Renal pelvis (tissue), 4 donors: ENCODE measurements around the gene TRIO. TPM values are rescaled to one million over a fixed set of nuclear protein-coding genes. Genes with fewer than 3 reads are reported as not detected.

Experiments
- DNase-seq: peaks from one replicate; pipeline ENCODE4 v3.0.0-alpha.2; 2013
- polyA plus RNA-seq, 3 donors: library from polyadenylated mRNA; unstranded; fragments of 120-200 nt; gene quantifications; one replicate each; pipeline ENCODE4 v1.2.1, GENCODE V29; 2013; ENCODE audit not compliant: insufficient read length in 3 of 3

The TRIO gene
- polyA plus RNA-seq, 3 donors: 101 to 115 (median 109) TPM

GRCh38 chr5:14118551-14119320 is 24.4 kb upstream of the TRIO start:
- DNase-seq: no peak

GRCh38 chr5:14120176-14120575 is 23.0 kb upstream of the TRIO start:
- no peak for DNase-seq

GRCh38 chr5:14121552-14121951 is 21.6 kb upstream of the TRIO start:
- DNase-seq: no peak

GRCh38 chr5:14122089-14122488 is 21.1 kb upstream of the TRIO start:
- no peak for DNase-seq

GRCh38 chr5:14123551-14123950 is 19.6 kb upstream of the TRIO start:
- DNase-seq: no peak

GRCh38 chr5:14123974-14124482 is 19.1 kb upstream of the TRIO start:
- DNase-seq: no peak

- no peak for DNase-seq
These were observed 17.9 kb upstream of the TRIO start for GRCh38 chr5:14125262-14125661.

GRCh38 chr5:14127587-14127986 is 15.6 kb upstream of the TRIO start:
- no peak for DNase-seq

GRCh38 chr5:14128079-14128478 is 15.1 kb upstream of the TRIO start:
- DNase-seq: no peak

- DNase-seq: no peak
These were observed 14.0 kb upstream of the TRIO start for GRCh38 chr5:14129123-14129522.

GRCh38 chr5:14131855-14132503 is 11.2 kb upstream of the TRIO start:
- no peak for DNase-seq

- no peak for DNase-seq
These were observed 9.7 kb upstream of the TRIO start for GRCh38 chr5:14133394-14133793.

- no peak for DNase-seq
These were observed 9.1 kb upstream of the TRIO start for GRCh38 chr5:14134083-14134482.

GRCh38 chr5:14134771-14135170 is 8.4 kb upstream of the TRIO start:
- no peak for DNase-seq

GRCh38 chr5:14135621-14136020 is 7.5 kb upstream of the TRIO start:
- DNase-seq: no peak

- no peak for DNase-seq
These were observed 6.9 kb upstream of the TRIO start for GRCh38 chr5:14136228-14136627.

GRCh38 chr5:14138608-14139540 is 4.3 kb upstream of the TRIO start:
- DNase-seq: no peak

- DNase-seq: no peak
These were observed 1.4 kb upstream of the TRIO start for GRCh38 chr5:14141764-14142163.

GRCh38 chr5:14142202-14142826 is 828 bp upstream of the TRIO start:
- DNase-seq: no peak

GRCh38 chr5:14143546-14143840 is 351 bp downstream of the TRIO start:
- DNase-seq: no peak

- DNase-seq: no peak
These were observed 871 bp downstream of the TRIO start for GRCh38 chr5:14143841-14144585.
